GM18498 (cell line): Measurements from ENCODE around the gene NATD1.
"Not testable (repeated sequence)": the region's sequence is repeated elsewhere in the genome, so short reads cannot be mapped to it uniquely, and the experiment has no call there.

Source experiments
- ATAC-seq: cut with Tn5 transposase; IDR thresholded peaks from one replicate; pipeline ENCODE4 v1.9.1; 2021; ENCODE audit warnings: mild to moderate bottlenecking, moderate library complexity; ENCODE audit not compliant: unreplicated experiment

The NATD1 gene

GRCh38 chr17:21247552-21248258 lies 5.5 kb downstream of the NATD1 start:
- ATAC-seq = no peak

DNA sequence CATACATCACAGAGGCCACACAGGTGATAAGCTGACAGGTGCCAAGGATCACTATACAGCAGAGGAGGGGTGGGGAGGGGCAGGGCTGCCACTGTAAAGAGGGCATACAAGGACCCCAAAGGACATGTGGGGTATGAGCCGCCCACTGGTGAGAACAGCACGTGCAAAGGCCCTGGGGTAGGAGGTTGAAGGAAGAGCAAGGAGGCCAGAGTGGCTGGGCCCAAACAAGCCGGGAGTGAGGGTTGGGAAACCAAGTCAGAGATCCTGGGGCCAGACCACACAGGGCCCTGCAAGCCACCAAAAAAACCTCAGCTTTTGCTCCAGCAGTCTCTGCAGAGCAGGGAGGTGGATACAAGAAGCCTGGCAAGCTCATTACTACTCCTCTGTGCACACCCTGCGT lies 6.5 kb downstream of the NATD1 start:
- ATAC-seq = no peak

GRCh38 chr17:21245639-21246084 lies 7.5 kb downstream of the NATD1 start:
- no peak for ATAC-seq

GRCh38 chr17:21243516-21244303 lies 9.5 kb downstream of the NATD1 start:
- no peak for ATAC-seq

DNA sequence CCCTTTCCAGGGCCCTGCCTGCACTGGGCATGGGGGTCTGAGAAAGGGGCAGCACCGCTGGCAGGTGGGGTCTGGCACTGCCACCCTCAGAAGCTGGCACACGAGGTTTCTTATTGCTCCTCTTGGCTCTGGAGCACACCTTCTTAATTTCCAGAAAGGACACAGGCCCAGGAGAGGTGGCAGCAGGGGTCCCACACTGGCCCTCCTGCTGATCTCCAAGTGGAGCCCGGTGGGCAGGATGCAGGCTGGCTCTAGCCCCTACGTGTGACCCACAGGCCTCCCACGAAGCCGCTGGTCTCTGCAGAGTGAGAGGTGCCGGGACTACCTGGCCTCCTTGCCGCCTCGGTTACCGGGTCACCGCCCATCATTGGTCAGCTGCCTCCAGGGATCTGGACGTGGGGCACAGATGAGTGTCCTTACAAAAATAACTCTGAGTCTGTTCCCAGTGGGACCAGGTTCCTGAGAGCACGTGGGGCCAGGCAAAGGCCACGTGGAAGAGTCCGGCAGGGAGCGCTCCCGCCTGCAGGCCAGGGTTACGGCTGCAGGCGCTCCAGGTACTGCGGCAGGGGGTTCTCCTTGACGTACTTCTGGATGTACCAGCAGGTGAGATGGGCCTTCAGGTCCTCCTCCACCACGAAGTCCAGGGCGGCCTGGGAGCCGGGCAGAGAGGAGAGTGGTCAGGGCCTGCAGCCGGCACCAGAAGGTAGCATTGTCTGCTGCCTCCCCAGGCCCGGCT lies 10.3 kb downstream of the NATD1 start:
- ATAC-seq = no peak

GRCh38 chr17:21242026-21242697 lies 11.0 kb downstream of the NATD1 start:
- no peak for ATAC-seq

DNA sequence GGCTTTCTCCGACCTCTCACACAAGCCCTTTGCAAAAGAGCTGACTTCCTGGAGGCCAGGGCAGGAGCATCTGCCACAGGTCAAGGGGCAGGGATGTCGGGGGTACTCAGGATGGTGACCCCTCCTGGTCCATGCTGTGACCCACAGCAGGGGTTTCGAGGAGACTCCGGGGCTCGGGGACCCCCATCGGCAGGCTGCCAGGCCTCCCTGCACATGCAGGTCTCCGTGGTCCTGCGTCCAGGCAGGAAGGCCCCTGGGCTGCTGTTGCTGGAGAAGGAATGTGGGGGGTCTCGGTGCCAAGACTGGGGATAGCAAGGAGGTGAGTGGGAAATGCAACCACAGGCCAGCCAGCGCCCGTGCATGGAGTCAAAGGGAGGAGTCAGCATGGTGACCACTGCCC lies 11.6 kb downstream of the NATD1 start:
- no peak for ATAC-seq

GRCh38 chr17:21240369-21241055 lies 12.7 kb downstream of the NATD1 start:
- ATAC-seq = no peak

GRCh38 chr17:21239680-21240368 lies 13.4 kb downstream of the NATD1 start:
- no peak for ATAC-seq

DNA sequence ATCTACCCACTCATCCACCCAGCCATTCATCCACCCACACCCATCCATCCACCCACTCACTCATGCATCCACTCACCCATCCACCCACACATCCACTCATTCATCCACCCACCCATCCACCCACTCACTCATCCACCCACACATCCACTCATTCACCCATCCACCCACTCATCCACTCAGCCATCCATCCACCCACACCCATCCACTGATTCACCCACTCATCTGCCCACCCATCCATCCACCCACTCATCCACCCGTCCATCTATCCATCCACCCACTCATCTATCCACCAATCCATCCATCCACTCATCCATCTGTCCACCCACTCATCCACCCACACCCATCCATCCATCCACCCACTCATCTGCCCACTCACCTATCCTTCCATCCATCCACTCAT lies 17.3 kb downstream of the NATD1 start:
- no peak for ATAC-seq

GRCh38 chr17:21233581-21234347 lies 19.4 kb downstream of the NATD1 start:
- ATAC-seq = no peak

DNA sequence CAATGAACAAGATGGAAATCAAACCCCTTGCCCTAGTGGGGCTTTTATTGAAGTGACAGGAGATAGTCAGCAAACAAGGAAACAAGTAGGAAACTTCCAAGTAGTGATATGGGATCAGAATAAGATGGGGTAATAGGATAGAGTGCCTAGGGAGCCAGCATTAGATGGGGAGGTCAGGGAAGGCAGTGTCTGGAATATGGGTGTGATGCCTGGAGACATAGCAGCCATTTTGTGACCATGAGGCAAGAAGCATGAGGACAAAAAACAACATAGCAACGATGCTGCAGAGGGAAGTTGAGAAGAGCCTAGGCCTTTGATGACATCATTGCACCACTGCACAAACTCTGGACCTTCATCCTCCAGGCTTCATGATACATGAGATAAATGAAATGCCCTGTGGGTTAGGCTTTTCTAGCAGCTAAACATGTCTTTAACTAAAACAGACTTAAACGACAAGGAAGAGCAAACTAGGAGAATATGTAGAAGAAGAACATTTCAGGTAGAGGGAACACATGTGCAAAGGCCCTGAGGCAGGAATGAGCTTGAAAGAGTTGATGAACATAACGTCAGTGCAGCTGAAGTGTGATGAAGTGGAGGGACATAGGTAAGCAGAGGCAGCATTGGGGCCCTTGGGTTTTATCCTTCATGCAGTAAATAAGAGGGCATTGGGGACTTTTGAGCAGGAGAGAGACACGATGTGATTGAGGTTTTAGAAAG lies 21.0 kb downstream of the NATD1 start:
- ATAC-seq = no peak

DNA sequence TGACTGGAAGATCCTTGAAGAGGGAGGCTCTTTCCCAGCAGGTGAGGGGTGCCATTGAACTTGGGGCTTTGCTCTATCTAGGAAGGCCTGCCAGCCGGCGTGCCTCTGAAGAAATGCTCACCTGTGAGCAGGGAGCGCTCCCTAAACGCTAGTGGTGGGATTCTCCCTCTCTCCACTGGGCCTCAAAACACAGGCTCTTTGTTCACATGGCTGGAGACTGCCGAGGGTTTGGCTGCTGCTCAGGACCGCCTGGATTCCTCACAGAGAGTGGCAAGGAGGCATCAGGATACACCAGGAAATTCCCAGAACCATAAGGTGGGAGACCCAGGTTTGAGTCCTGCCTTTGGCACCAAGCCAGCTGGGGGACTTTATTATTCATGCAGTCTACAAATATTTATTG lies 21.7 kb downstream of the NATD1 start:
- ATAC-seq = no peak

- ATAC-seq = no peak
Measured at GRCh38 chr17:21228845-21229244, 24.4 kb downstream of the NATD1 start.

DNA sequence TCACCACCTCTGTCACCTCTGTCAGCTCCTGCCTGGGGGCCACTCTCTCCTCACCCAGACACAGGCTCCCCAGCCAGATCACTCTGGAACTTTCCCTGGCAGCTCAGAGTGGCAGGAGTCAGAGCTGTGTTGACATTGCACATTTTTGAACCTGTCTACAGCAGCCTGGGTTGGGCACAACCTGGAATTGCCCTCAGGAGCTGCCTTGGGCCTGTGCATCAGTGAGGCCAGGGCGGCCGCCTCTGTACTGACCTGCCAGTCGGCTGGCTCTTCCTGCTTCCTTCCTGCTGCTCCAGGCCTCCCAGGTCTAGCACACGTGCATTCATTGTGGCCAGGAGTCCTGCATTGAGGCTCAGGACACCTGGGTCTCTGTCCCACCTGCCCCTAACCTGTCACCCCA lies 25.1 kb downstream of the NATD1 start:
- no peak for ATAC-seq

- not testable (repeated sequence) for ATAC-seq
Measured at GRCh38 chr17:21227277-21227676, 25.9 kb downstream of the NATD1 start.

DNA sequence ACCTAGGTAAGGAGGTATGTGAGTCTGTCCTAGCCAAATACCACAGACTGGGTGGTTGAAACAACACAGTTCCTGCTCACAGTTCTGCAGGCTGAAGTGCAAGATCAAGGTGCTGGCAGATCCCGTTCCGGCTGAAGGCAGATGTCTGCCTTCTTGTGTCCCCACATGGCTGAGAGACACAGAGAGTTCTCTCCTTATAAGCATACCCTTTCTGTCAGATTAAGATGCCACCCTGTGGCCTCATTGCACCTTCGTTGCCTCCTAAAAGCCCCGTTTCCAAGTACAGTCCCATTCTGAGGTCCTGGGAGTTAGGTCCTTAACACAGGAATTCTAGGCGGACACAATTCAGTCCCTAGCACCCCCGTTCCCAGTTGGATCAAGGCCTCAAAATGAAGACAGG lies 30.1 kb downstream of the NATD1 start:
- ATAC-seq = no peak

GRCh38 chr17:21218831-21219380 lies 34.3 kb downstream of the NATD1 start:
- ATAC-seq = no peak
